ENCODE data around the gene KRT6A.

- TF ChIP-seq POLR2AphosphoS5 (IDR thresholded peaks at IDR 0.05; ENCODE audit: control insufficient read depth, insufficient read depth, low read depth, low read length) (no peak), ZNF512 (tag; IDR thresholded peaks at IDR 0.05) (no peak), CC2D1A (IDR thresholded peaks at IDR 0.05) (no peak), HIVEP1 (CRISPR knock-in tag; IDR thresholded peaks at IDR 0.05) (no peak), CHD4 (IDR thresholded peaks at IDR 0.05; ENCODE audit: insufficient read depth, insufficient replicate concordance, low read depth, low read length, poor library complexity, severe bottlenecking) (no peak), RFX5 (IDR thresholded peaks at IDR 0.05; ENCODE audit: low read depth, low read length) (no peak), ZNF133 (CRISPR knock-in tag; IDR thresholded peaks at IDR 0.05) (no peak), POLR2A (conservative IDR thresholded peaks at IDR 0.05) (no peak), EP300 (IDR thresholded peaks at IDR 0.05; ENCODE audit: low read length) (no peak), ZNF518B (CRISPR knock-in tag; IDR thresholded peaks at IDR 0.05) (no peak), CTCF (IDR thresholded peaks at IDR 0.05 in 2 of 3, conservative IDR thresholded peaks at IDR 0.05 in 1 of 3; ENCODE audit: insufficient read depth in 2 of 3, low read depth in 1 of 3, low read length in 3 of 3) (no peak)
Observed at GRCh38 chr12:52532636-52533035, 39.6 kb upstream of the KRT6A start.
